Sigmoid colon (tissue), 7 donors: ENCODE results near the gene THEMIS. TPM values are rescaled to one million over a fixed set of nuclear protein-coding genes. Genes with fewer than 3 reads are reported as not detected.

ENCODE experiments used
- DNase-seq: peaks from one replicate; pipeline ENCODE4 v3.0.0-alpha.2; 2019
- H3K27ac ChIP-seq, 4 donors: fragments of 200-600 bp; sonication (generic); one replicate each; pipeline ENCODE4 v1.5.1; 2016 to 2019; ENCODE audit warnings: mild to moderate bottlenecking in 1 of 4
- H3K27me3 ChIP-seq, 3 donors: fragments of 200-600 bp; sonication (generic); one replicate each; pipeline ENCODE4 v1.5.1; 2019; ENCODE audit warnings: mild to moderate bottlenecking in 1 of 3
- H3K36me3 ChIP-seq, 4 donors: fragments of 200-600 bp; sonication (generic); one replicate each; pipeline ENCODE4 v1.5.1; 2016 to 2019
- H3K4me1 ChIP-seq, 4 donors: fragments of 200-600 bp; sonication (generic); one replicate each; pipeline ENCODE4 v1.5.1; 2017 to 2019
- H3K4me3 ChIP-seq, 4 donors: fragments of 200-600 bp; sonication (generic); one replicate each; pipeline ENCODE4 v1.5.1; 2017 to 2019; ENCODE audit warnings: mild to moderate bottlenecking in 2 of 4, moderate library complexity in 1 of 4
- H3K9me3 ChIP-seq, 4 donors: fragments of 200-600 bp in 3 of 4; sonication (generic) in 3 of 4; one replicate each; pipeline versions ENCODE4 v1.5.1 to v1.6.1; 2013 to 2019
- EP300 ChIP-seq, 4 donors: sonication (generic); formaldehyde crosslinking; IDR thresholded peaks; one replicate each; pipeline ENCODE4 v1.6.1; 2017; ENCODE audit warnings: antibody characterized with exemption in 4 of 4
- POLR2A ChIP-seq, 2 donors: fragments of 450-650 bp; IDR thresholded peaks; one replicate each; pipeline ENCODE4 v1.6.1; 2016; ENCODE audit warnings: antibody characterized with exemption in 2 of 2, mild to moderate bottlenecking in 2 of 2, moderate library complexity in 2 of 2
- POLR2AphosphoS5 ChIP-seq, 4 donors: sonication (generic); formaldehyde crosslinking; IDR thresholded peaks; one replicate each; pipeline ENCODE4 v1.6.1; 2017; ENCODE audit warnings: antibody characterized with exemption in 4 of 4
- WGBS, 2 donors: extraction: QIAGEN DNeasy Blood & Tissue Kit; methylation state at CpG; one replicate each; pipeline ENCODE4 v1.1.7; 2013; 5-methylcytosine and 5-hydroxymethylcytosine counted together
- intact Hi-C: fragments of 100-400 bp; cut with DNase I; formaldehyde crosslinking; loops from one replicate; pipeline ENCODE4 v1.15.1; 2023
- polyA plus RNA-seq, 3 donors: library from polyadenylated mRNA; stranded (reverse); fragments of 200-250 nt; gene quantifications; one replicate each; pipeline ENCODE4 v1.2.3, GENCODE V29; 2013
- total RNA-seq, 4 donors: library from RNA; depleted of rRNA; stranded (reverse); fragments of >200 nt; gene quantifications; one replicate each; pipeline ENCODE4 v1.1.0, GENCODE V29; 2016
- TF ChIP-seq, protein P1 (sequence below), 4 experiments: fragments of 450-650 bp in 3 of 4; fragments of 200-600 bp in 1 of 4; IDR thresholded peaks; one replicate each; pipeline ENCODE4 v1.5.1; 2016 to 2019; ENCODE audit warnings: antibody characterized with exemption in 4 of 4, mild to moderate bottlenecking in 3 of 4, moderate library complexity in 2 of 4
- donor health status: healthy with polysubstance abuse.
- donor health status: Bipolar disorder and iron deficiency.
- donor health status: healthy.

The THEMIS gene
- total and polyA plus RNA-seq, 7 donors = 0.33 to 2.5 (median 0.60) TPM; not detected in 2

DNA sequence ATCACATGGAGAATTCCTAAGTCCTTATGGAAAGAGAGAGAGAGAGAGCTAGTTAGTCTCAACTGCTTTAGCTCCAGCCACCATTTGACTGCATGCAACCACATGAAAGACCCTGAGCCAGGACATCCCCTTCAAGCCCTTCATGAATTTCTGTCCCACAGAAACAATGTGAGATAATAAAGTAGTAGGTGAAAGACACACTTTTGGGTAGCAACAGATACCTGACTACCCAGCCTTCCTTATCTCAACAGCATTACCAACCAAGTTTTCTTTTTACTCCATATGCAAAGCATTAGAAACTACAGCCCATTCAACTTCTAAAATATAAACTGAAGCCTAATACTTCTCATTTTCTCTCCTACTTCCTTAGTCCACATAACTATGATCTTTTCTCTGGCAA lies 23.2 kb upstream of the THEMIS start:
- no peaks in the 10 kb centered on the region for H3K4me1 ChIP-seq
- TF ChIP-seq, protein P1, sequence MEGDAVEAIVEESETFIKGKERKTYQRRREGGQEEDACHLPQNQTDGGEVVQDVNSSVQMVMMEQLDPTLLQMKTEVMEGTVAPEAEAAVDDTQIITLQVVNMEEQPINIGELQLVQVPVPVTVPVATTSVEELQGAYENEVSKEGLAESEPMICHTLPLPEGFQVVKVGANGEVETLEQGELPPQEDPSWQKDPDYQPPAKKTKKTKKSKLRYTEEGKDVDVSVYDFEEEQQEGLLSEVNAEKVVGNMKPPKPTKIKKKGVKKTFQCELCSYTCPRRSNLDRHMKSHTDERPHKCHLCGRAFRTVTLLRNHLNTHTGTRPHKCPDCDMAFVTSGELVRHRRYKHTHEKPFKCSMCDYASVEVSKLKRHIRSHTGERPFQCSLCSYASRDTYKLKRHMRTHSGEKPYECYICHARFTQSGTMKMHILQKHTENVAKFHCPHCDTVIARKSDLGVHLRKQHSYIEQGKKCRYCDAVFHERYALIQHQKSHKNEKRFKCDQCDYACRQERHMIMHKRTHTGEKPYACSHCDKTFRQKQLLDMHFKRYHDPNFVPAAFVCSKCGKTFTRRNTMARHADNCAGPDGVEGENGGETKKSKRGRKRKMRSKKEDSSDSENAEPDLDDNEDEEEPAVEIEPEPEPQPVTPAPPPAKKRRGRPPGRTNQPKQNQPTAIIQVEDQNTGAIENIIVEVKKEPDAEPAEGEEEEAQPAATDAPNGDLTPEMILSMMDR (IDR thresholded peaks at IDR 0.05) = no peak
- TF ChIP-seq EP300 (IDR thresholded peaks at IDR 0.05) = no peak
- no peak for TF ChIP-seq POLR2A (IDR thresholded peaks at IDR 0.05)
- no peak for TF ChIP-seq POLR2AphosphoS5 (IDR thresholded peaks at IDR 0.05)
- no peaks in the 10 kb centered on the region for H3K27me3 ChIP-seq
- peaks cover 0 to 6% (median 1%) of the 10 kb centered on the region in 4 donors for H3K9me3 ChIP-seq
- no peaks in the 10 kb centered on the region for H3K36me3 ChIP-seq
- intact Hi-C loops = no loop called here
- DNase-seq = no peak
- H3K27ac ChIP-seq = no peak overlapping the region
- no peak overlapping the region for H3K4me3 ChIP-seq

DNA sequence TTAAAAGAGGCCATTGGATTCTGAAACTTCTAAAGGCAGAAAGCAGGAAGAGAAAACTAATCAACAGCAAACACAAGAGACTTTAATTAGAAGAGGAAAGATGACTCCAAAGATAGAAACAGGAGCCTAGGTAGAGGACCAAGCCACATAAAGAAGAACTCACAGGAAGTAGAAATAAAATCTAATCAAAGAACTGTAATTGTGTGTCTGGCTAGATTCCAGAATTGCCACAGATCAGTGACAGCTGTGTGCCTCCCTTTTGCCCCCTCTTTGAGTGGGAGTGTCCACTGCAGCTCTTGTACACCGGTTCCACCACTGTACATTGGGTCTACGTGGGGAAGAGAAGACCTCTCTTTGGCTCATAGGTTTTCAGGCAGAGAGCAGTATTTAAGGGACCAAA lies 22.3 kb upstream of the THEMIS start:
- intact Hi-C loops = no loop called here
- no peak for TF ChIP-seq EP300 (IDR thresholded peaks at IDR 0.05)
- no peak for TF ChIP-seq POLR2A (IDR thresholded peaks at IDR 0.05)
- no peak for TF ChIP-seq POLR2AphosphoS5 (IDR thresholded peaks at IDR 0.05)
- TF ChIP-seq, protein P1 (IDR thresholded peaks at IDR 0.05) = no peak
- Histone ChIP-seq H3K36me3 (no peaks in the 10 kb centered on the region), H3K4me3 (no peak overlapping the region), H3K9me3 (peaks cover 0 to 6% (median 1%) of the 10 kb centered on the region in 4 donors), H3K27ac (no peak overlapping the region), H3K27me3 (no peaks in the 10 kb centered on the region), H3K4me1 (no peaks in the 10 kb centered on the region)
- no peak for DNase-seq
- WGBS, 2 donors = 62 to 76% methylated on average over 2 of the region's 2 CpGs

DNA sequence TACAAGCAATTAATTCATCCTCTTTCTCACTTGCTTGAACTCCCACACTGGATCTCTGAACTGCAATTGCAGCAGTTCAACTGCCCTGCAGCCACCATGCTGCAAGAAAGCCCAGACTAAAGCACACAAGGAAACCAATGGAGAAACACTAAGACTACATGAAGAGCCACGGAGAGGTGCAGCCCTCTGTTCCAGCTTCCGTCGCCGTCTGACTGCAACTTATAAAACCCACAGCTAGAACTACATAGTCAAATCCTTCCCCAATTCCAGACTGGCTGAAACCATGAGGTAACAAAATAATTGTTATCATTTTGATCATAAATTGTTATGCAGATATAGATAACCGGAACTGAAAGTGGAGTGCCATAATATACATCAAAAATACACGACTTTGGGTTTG lies 21.1 kb upstream of the THEMIS start:
- no peak overlapping the region for H3K4me3 ChIP-seq
- H3K9me3 ChIP-seq = peaks cover 0 to 6% (median 1%) of the 10 kb centered on the region in 4 donors
- intact Hi-C loops = no loop called here
- H3K36me3 ChIP-seq = no peaks in the 10 kb centered on the region
- H3K27me3 ChIP-seq = no peaks in the 10 kb centered on the region
- WGBS, 2 donors = 91 to 92% methylated on average over 6 of the region's 6 CpGs
- no peak for DNase-seq
- H3K4me1 ChIP-seq = no peaks in the 10 kb centered on the region
- no peak overlapping the region for H3K27ac ChIP-seq
- TF ChIP-seq, protein P1 (IDR thresholded peaks at IDR 0.05) = no peak
- no peak for TF ChIP-seq POLR2AphosphoS5 (IDR thresholded peaks at IDR 0.05)
- no peak for TF ChIP-seq POLR2A (IDR thresholded peaks at IDR 0.05)
- TF ChIP-seq EP300 (IDR thresholded peaks at IDR 0.05) = no peak

DNA sequence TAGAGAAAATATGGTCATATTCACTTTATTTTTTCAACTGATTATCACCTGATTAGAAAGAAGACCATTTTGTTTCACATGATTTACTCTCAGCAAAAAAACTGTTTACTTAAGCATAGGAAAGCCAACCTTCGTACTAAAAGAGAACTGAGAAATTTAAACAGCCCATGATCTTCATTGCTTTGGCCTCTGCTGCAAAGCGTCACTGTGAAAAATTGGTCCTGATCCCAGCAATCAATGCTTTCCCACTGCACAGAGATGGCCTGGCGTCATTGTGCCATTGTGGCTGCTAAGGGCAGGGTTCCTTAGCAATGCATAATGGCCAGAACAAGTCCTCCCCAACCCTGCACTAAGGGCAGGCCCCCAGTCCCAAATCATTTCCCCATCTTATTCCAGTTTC lies 19.9 kb upstream of the THEMIS start:
- no peak overlapping the region for H3K27ac ChIP-seq
- no peak for DNase-seq
- 77% methylated on average over 3 of the region's 3 CpGs for WGBS, 2 donors

More for the DNA sequence above, 19.9 kb upstream of the THEMIS start:
- no peaks in the 10 kb centered on the region for H3K36me3 ChIP-seq
- no peak overlapping the region for H3K4me3 ChIP-seq
- TF ChIP-seq, protein P1 (IDR thresholded peaks at IDR 0.05) = no peak
- TF ChIP-seq POLR2AphosphoS5 (IDR thresholded peaks at IDR 0.05) = no peak
- TF ChIP-seq EP300 (IDR thresholded peaks at IDR 0.05) = no peak
- no peak for TF ChIP-seq POLR2A (IDR thresholded peaks at IDR 0.05)
- peaks cover 0 to 2% (median 0%) of the 10 kb centered on the region in 4 donors for H3K9me3 ChIP-seq
- intact Hi-C loops = no loop called here
- no peaks in the 10 kb centered on the region for H3K4me1 ChIP-seq
- H3K27me3 ChIP-seq = no peaks in the 10 kb centered on the region
